NCI-H748 treated with DMSO at 0.1 percent for 48 hours (cell line): Measurements from ENCODE around the gene LEMD1.
"Not testable (repeated sequence)": the region's sequence is repeated elsewhere in the genome, so short reads cannot be mapped to it uniquely, and the experiment has no call there.

Experiments used
- DNase-seq: peaks from one replicate; lab custom pipeline; 2025; lab: John Stamatoyannopoulos, UW

Gene LEMD1

GRCh38 chr1:205446828-205447227 lies 25.0 kb upstream of the LEMD1 start:
- DNase-seq: no peak

GRCh38 chr1:205445646-205445935 lies 23.7 kb upstream of the LEMD1 start:
- DNase-seq: no peak

GRCh38 chr1:205444931-205445645 lies 23.2 kb upstream of the LEMD1 start:
- DNase-seq: peak; percentile 13

GRCh38 chr1:205444300-205444930 lies 22.6 kb upstream of the LEMD1 start:
- DNase-seq: no peak

- DNase-seq: no peak
Observed at GRCh38 chr1:205443585-205444299, 21.9 kb upstream of the LEMD1 start.

- no peak for DNase-seq
Observed at GRCh38 chr1:205442051-205442725, 20.3 kb upstream of the LEMD1 start.

GRCh38 chr1:205441716-205442050 lies 19.8 kb upstream of the LEMD1 start:
- no peak for DNase-seq

GRCh38 chr1:205441318-205441633 lies 19.4 kb upstream of the LEMD1 start:
- DNase-seq: no peak

GRCh38 chr1:205440476-205441317 lies 18.8 kb upstream of the LEMD1 start:
- DNase-seq: no peak

GRCh38 chr1:205440121-205440475 lies 18.2 kb upstream of the LEMD1 start:
- DNase-seq: no peak

GRCh38 chr1:205438213-205439158 lies 16.6 kb upstream of the LEMD1 start:
- DNase-seq: no peak

GRCh38 chr1:205437570-205437969 lies 15.7 kb upstream of the LEMD1 start:
- DNase-seq: no peak

- DNase-seq: no peak
Observed at GRCh38 chr1:205436776-205437410, 15.0 kb upstream of the LEMD1 start.

GRCh38 chr1:205435578-205436573 lies 14.0 kb upstream of the LEMD1 start:
- no peak for DNase-seq

GRCh38 chr1:205434738-205435137 lies 12.9 kb upstream of the LEMD1 start:
- DNase-seq: peak; percentile 77

- DNase-seq: not testable (repeated sequence)
Observed at GRCh38 chr1:205432692-205433091, 10.8 kb upstream of the LEMD1 start.

- DNase-seq: no peak
Observed at GRCh38 chr1:205432116-205432515, 10.3 kb upstream of the LEMD1 start.

- DNase-seq: no peak
Observed at GRCh38 chr1:205430696-205431305, 8.9 kb upstream of the LEMD1 start.
